ENCODE measurements around the gene B4GALNT2.
"Not testable (repeated sequence)": the region's sequence is repeated elsewhere in the genome, so short reads cannot be mapped to it uniquely, and the experiment has no call there.

The B4GALNT2 gene

DNA sequence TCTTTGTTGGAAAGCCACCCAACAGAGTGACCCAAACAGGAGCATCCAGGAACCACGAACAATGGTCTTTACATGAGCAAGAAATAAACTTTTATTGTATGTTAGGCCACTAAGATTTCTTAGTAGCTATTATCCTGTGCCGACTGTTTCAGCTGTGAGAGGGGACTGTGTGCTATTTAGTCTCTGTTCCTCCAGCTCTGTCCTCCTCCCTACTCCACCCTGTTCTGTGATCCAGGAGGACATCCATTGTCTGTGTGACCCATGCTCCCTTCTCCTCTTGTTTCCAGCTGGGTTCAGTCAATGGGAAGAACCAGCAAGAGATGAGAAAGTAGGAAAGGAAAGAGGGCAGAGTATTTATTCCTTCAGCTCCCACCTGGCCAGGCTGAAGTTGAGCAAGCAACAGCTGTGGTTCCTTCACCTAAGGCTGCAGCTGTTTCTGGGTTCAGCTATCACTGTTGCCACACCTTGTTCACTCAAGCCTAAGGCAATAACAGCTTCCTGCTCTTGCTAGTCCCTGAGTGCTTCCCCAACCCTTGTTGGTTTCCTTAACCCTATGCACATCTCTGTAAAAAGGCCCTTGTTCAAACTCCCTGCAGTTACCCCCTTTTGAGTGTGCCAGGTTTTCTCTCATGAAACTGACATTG lies 14.9 kb upstream of the B4GALNT2 start:
- Histone ChIP-seq H3K9ac (no peak overlapping the region), H3K27me3 (no peaks in the 10 kb centered on the region), H3K4me2 (no peak overlapping the region), H3K4me3 (no peak overlapping the region), H4K20me1 (no peaks in the 10 kb centered on the region), H3K4me1 (no peaks in the 10 kb centered on the region), H3K9me3 (peaks cover 11% of the 10 kb centered on the region), H3K36me3 (no peaks in the 10 kb centered on the region), H3K27ac (no peak overlapping the region)
- 0 out of 2 replicates have a peak, but pooled peaks have one; percentile 12 for TF ChIP-seq Cebpa-rat (IDR thresholded peaks at IDR 0.05)

DNA sequence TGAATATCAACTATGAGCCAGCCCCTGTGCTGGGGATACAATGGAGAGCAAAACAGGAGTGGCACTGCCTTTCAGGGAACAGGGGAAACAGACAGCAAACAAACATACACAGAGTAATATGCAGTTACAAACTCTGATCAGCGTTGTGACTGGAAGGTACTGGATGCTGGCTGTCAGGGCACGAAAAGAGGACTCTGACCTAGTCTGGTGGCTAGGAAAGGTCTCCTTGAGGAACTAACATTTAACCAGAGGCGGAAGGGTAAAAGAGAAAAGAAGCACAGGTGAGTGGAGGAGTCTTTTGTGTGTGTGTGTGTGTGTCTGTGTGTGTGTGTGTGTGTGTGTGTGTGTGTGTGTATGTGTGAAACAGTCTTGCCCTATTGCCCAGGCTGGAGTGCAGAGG lies 12.4 kb upstream of the B4GALNT2 start:
- Histone ChIP-seq H3K27ac (no peak overlapping the region), H3K4me2 (no peak overlapping the region), H3K4me1 (no peaks in the 10 kb centered on the region), H3K36me3 (no peaks in the 10 kb centered on the region), H3K4me3 (no peak overlapping the region), H3K9me3 (peaks cover 11% of the 10 kb centered on the region), H3K27me3 (no peaks in the 10 kb centered on the region), H3K9ac (no peak overlapping the region), H4K20me1 (no peaks in the 10 kb centered on the region)
- no peak for TF ChIP-seq Cebpa-rat (IDR thresholded peaks at IDR 0.05)

DNA sequence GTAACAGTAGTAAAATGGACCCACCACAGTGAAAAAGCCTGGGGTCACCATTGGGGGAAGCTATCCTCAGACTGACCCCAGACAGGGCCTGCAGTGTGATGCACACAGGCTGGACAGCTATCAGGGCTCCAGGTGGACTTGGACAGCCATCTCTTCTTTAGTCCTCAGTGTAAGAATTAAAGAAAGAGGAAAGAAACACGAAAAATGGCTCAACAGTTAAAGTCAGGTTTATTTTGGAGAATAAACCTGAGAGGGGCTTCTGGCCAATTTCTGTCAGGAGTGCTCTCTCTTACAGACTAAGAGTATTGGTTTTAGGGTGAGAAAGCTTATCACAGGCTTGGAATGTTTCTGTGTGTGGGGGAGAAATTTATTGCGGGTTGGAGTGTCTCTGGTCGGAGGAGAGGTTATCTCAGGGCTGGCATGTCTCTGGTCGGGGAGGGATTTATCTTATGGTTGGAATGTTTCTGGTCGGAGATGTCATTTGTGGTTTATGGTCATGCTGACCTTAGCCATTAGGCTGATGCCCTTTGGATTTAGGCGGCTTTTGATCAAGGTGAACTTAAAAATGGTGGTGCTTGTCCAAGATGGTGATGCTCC lies 10.8 kb upstream of the B4GALNT2 start:
- no peaks in the 10 kb centered on the region for H4K20me1 ChIP-seq
- H3K4me2 ChIP-seq = no peak overlapping the region
- H3K27me3 ChIP-seq = no peaks in the 10 kb centered on the region
- TF ChIP-seq Cebpa-rat (IDR thresholded peaks at IDR 0.05) = no peak
- no peaks in the 10 kb centered on the region for H3K4me1 ChIP-seq
- H3K4me3 ChIP-seq = no peak overlapping the region
- H3K36me3 ChIP-seq = no peaks in the 10 kb centered on the region
- no peak overlapping the region for H3K9ac ChIP-seq
- no peak overlapping the region for H3K27ac ChIP-seq
- peaks cover 11% of the 10 kb centered on the region for H3K9me3 ChIP-seq

DNA sequence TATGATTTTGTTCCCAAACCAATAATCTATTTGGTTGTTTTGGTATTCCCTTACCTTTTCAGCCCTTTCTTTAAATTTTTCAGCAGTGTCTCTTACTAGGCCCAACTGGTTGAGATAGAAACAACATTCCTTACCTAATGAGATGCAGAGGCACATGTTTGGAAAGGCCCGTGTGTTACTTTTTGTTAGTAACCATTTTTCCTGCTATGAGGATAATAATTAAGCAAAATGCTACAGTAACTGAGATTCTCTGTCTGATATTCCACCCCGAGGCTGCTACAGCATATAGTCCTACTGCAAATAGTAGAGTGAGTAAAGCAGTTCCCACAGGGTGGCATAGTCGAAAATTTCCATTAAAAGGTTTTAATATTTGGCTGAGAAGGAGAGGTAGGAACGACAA lies 10.0 kb upstream of the B4GALNT2 start:
- H3K27ac ChIP-seq = no peak overlapping the region
- H3K4me1 ChIP-seq = no peaks in the 10 kb centered on the region
- H3K9ac ChIP-seq = no peak overlapping the region
- H4K20me1 ChIP-seq = no peaks in the 10 kb centered on the region
- H3K36me3 ChIP-seq = no peaks in the 10 kb centered on the region
- H3K4me3 ChIP-seq = no peak overlapping the region
- no peaks in the 10 kb centered on the region for H3K27me3 ChIP-seq
- H3K4me2 ChIP-seq = no peak overlapping the region
- no peak for TF ChIP-seq Cebpa-rat (IDR thresholded peaks at IDR 0.05)
- H3K9me3 ChIP-seq = peaks cover 11% of the 10 kb centered on the region

DNA sequence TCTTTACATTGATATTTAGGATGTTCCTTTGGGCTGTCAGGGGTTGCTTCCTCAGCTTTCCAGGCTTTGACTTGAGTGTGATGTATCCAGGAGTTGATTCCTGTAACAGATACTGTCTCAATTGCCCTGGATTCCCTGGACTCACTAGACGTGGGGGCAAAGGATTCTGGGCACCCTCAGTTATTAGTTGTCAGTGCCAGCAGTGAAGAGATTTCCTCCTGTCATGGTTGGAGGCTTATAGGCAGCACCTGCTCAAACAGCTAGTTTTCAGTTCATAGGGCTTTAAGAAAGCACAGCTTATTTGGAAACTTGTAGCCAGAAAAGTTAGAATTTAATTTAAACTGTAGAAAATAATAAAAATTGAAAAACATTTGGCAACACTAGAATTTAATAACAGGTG lies 9.5 kb upstream of the B4GALNT2 start:
- H4K20me1 ChIP-seq = no peaks in the 10 kb centered on the region
- H3K27me3 ChIP-seq = no peaks in the 10 kb centered on the region
- H3K36me3 ChIP-seq = no peaks in the 10 kb centered on the region
- no peak for TF ChIP-seq Cebpa-rat (IDR thresholded peaks at IDR 0.05)
- no peak overlapping the region for H3K27ac ChIP-seq
- H3K4me3 ChIP-seq = no peak overlapping the region
- H3K9ac ChIP-seq = no peak overlapping the region
- no peak overlapping the region for H3K4me2 ChIP-seq
- peaks cover 13% of the 10 kb centered on the region for H3K9me3 ChIP-seq
- H3K4me1 ChIP-seq = no peaks in the 10 kb centered on the region

DNA sequence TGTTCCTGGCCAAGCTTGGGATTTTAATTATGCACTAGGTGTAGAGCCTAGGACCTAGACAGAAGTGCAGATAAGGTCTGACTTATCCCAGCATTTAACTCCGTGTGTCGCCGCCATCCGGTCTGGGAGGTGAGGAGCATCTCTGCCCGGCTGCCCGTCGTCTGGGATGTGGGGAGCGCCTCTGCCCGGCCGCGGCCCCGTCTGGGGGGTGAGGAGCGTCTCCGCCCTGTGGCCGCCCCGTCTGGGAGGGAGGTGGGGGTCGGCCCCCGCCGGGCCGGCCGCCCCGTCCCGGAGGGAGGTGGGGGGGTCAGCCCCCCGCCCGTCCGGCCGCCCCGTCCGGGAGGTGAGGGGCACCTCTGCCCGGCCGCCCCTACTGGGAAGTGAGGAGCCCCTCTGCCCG lies 7.1 kb upstream of the B4GALNT2 start:
- H3K9me3 ChIP-seq = peaks cover 35% of the 10 kb centered on the region

DNA sequence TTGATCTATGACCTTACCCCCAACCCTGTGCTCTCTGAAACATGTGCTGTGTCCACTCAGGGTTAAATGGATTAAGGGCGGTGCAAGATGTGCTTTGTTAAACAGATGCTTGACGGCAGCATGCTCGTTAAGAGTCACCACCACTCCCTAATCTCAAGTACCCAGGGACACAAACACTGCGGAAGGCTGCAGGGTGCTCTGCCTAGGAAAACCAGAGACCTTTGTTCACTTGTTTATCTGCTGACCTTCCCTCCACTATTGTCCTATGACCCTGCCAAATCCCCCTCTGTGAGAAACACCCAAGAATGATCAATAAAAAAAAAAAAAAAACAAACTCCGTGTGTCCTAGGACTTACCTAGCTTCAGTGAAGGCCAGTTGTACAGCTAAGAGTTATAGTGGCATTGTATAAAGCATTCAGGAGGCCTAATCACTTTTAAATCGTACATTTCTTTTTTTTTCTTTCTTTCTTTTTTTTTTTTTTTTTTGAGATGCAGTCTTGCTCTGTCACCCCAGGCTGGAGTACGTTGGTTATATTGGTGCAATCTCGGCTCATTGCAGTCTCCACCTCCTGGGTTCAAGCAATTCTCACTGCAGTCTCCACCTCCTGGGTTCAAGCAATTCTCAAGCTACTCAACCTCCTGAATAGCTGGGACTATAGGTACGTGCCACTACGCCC lies 6.2 kb upstream of the B4GALNT2 start:
- H3K36me3 ChIP-seq, H4K20me1 ChIP-seq, H3K27ac ChIP-seq, H3K27me3 ChIP-seq, H3K4me1 ChIP-seq, H3K4me3 ChIP-seq, H3K9ac ChIP-seq, H3K4me2 ChIP-seq: not testable (repeated sequence)
- H3K9me3 ChIP-seq = peaks cover 34% of the 10 kb centered on the region

More for the DNA sequence above, 7.1 kb upstream of the B4GALNT2 start:
- Histone ChIP-seq H3K4me2 (no peak overlapping the region), H3K36me3 (no peaks in the 10 kb centered on the region), H4K20me1 (no peaks in the 10 kb centered on the region), H3K9ac (no peak overlapping the region), H3K4me3 (no peak overlapping the region), H3K27me3 (no peaks in the 10 kb centered on the region), H3K4me1 (no peaks in the 10 kb centered on the region), H3K27ac (no peak overlapping the region)
- no peak for TF ChIP-seq Cebpa-rat (IDR thresholded peaks at IDR 0.05)

DNA sequence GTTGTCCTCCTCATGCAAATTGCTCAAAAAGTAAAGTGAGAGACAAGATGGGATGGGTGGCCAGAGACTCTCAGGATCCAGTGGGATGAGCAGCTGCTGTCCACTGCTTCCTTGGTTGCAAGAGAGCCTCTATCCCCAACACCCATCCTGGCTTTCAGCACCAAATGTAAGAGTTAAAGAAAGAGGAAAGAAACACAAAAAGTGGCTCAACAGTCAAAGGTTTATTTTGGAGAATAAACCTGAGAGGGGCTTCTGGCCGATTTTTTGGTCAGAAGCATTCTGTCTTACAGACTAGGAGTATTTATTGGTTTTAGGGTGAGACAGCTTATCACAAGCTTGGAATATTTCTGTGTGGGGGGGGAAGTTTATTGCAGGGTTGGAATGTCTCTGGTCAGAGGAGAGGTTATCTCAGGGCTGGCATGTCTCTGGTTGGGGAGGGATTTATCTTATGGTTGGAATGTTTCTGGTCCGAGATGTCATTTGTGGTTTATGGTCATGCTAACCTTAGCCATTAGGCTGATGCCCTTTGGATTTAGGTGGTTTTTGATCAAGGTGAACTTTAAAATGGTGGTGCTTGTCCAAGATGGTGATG lies 3.1 kb upstream of the B4GALNT2 start:
- not testable (repeated sequence) for H3K9ac ChIP-seq, H3K36me3 ChIP-seq, H4K20me1 ChIP-seq, H3K27ac ChIP-seq, H3K4me1 ChIP-seq, H3K4me2 ChIP-seq, H3K4me3 ChIP-seq
- H3K27me3 ChIP-seq = peaks cover 22% of the 10 kb centered on the region
- H3K9me3 ChIP-seq = peaks cover 47% of the 10 kb centered on the region

DNA sequence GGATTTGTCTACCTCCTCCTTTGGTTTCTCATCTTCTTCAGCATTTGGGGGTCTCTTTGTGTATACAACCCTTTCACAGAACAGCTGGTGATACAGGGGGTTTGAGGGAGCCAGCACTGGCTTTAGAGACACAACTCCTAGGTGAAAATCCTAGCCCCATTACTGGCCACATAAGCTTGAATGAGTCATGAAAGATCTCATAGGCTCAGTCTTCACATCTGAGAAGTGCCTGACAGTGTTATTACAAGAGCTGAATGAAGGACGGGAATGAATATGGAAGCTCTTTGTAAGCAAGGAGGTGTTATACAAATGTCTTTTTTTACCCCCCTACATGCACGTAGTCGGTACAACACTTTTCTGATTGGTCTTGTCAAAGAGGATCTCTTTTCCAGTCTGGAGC lies 1.7 kb upstream of the B4GALNT2 start:
- no peak for TF ChIP-seq Cebpa-rat (IDR thresholded peaks at IDR 0.05)
- Histone ChIP-seq H3K9ac (no peak overlapping the region), H3K4me2 (no peak overlapping the region), H3K4me3 (no peak overlapping the region), H3K4me1 (no peaks in the 10 kb centered on the region), H3K27ac (no peak overlapping the region), H3K36me3 (no peaks in the 10 kb centered on the region), H4K20me1 (no peaks in the 10 kb centered on the region), H3K27me3 (peaks cover 22% of the 10 kb centered on the region), H3K9me3 (peaks cover 47% of the 10 kb centered on the region)

DNA sequence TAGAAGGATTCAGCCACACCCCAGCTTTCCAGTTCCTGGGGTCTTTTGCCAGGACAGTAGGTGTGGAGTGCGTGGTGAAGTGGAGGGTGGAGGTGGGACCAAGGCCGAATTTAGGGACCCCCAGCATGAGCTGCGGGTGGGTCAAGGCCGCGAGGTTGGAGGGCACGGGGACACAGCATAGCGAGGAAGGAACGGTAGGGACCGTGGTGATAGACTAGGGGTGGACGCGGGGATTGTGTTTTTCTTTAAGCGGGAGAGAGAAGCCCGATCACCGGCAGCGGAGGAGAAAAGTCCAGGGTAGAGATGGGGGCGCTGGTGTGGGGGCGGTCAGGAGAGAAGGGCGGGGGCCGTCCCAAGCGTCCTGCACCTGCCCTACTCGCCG lies 261 bp upstream of the B4GALNT2 start:
- no peak overlapping the region for H3K4me3 ChIP-seq
- no peak overlapping the region for H3K4me2 ChIP-seq
- H3K27ac ChIP-seq = no peak overlapping the region
- H3K9ac ChIP-seq = no peak overlapping the region
- H3K36me3 ChIP-seq = no peaks in the 10 kb centered on the region
- peaks cover 22% of the 10 kb centered on the region for H3K27me3 ChIP-seq
- no peaks in the 10 kb centered on the region for H3K4me1 ChIP-seq
- H3K9me3 ChIP-seq = peaks cover 47% of the 10 kb centered on the region
- TF ChIP-seq Cebpa-rat (IDR thresholded peaks at IDR 0.05) = no peak
- no peaks in the 10 kb centered on the region for H4K20me1 ChIP-seq
